BLaER1 treated with 17β-estradiol and CSF1 and Interleukin-3, amounts not matched to agents 10 nM and 100 nM (cell line): ENCODE results near the gene GEMIN2.
"Not testable (repeated sequence)": the region's sequence is repeated elsewhere in the genome, so short reads cannot be mapped to it uniquely, and the experiment has no call there.

Source experiments
- H3K27ac ChIP-seq, 11 experiments: shearing (Covaris generic); formaldehyde crosslinking; 2 replicates each; pipeline ENCODE4 v1.8.1; 2022
- H3K27me3 ChIP-seq, 11 experiments: shearing (Covaris generic); formaldehyde crosslinking; 2 replicates each; pipeline ENCODE4 v1.8.1; 2022
- H3K36me3 ChIP-seq, 11 experiments: shearing (Covaris generic); formaldehyde crosslinking; 2 replicates each; pipeline ENCODE4 v1.8.1; 2022
- H3K4me1 ChIP-seq, 10 experiments: shearing (Covaris generic); formaldehyde crosslinking; 2 replicates each; pipeline ENCODE4 v1.8.1; 2022
- H3K4me2 ChIP-seq, 11 experiments: shearing (Covaris generic); formaldehyde crosslinking; 2 replicates each; pipeline ENCODE4 v1.8.1; 2022
- H3K4me3 ChIP-seq, 10 experiments: shearing (Covaris generic); formaldehyde crosslinking; 2 replicates each; pipeline ENCODE4 v1.8.1; 2022
- H3K9ac ChIP-seq, 11 experiments: shearing (Covaris generic); formaldehyde crosslinking; 2 replicates each; pipeline ENCODE4 v1.8.1; 2022
- H3K9me3 ChIP-seq, 11 experiments: shearing (Covaris generic); formaldehyde crosslinking; replicated peaks in 1 of 11; 2 replicates each; pipeline ENCODE4 v1.8.1; 2022
- H4K20me1 ChIP-seq, 11 experiments: shearing (Covaris generic); formaldehyde crosslinking; 2 replicates each; pipeline ENCODE4 v1.8.1; 2022
- Cebpa-rat ChIP-seq, 11 experiments: shearing (Covaris generic); IDR thresholded peaks; 2 replicates each; pipeline ENCODE4 v1.8.1; 2022

GEMIN2 gene

DNA sequence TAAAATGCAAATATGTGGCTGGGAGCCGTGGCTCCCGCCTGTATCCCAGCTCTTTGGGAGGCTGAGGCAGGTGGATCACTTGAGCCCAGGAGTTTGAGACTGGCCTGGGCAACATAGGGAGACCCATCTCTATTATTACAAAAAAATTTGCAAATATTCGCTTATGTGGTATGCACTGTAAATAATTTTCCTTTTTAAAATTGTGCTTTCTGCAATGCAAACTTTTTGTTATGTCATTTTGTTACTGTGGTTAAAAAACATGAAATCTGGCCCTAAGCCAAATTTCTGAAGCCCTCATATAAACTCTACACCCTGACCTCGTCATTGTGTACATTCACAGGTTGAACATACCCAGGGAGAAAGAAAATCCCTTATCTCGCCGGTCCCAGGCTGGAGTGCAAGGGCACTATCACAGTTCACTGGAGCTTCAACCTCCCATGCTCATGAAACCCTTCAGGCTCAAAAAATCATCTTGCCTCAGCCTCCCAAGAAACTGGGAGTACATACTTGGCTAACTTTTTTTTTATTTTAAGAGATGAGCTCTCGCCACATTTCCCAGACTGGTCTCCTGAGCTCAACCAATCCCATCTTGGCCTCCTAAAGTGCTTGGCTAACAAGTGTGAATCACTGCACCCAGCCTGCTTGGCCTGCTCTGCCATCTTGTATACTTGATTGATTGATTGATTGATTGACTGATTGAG lies 31.3 kb downstream of the GEMIN2 start:
- Histone ChIP-seq H4K20me1 (no peaks in the 10 kb centered on the region), H3K4me1 (no peaks in the 10 kb centered on the region), H3K9ac (no peak overlapping the region), H3K27ac (no peak overlapping the region), H3K27me3 (no peaks in the 10 kb centered on the region), H3K36me3 (peaks cover 55 to 89% (median 70%) of the 10 kb centered on the region in 11 experiments), H3K4me2 (no peak overlapping the region), H3K9me3 (peaks cover 24 to 34% (median 30%) of the 10 kb centered on the region in 11 experiments), H3K4me3 (no peak overlapping the region)
- no peak for TF ChIP-seq Cebpa-rat (IDR thresholded peaks at IDR 0.05)

DNA sequence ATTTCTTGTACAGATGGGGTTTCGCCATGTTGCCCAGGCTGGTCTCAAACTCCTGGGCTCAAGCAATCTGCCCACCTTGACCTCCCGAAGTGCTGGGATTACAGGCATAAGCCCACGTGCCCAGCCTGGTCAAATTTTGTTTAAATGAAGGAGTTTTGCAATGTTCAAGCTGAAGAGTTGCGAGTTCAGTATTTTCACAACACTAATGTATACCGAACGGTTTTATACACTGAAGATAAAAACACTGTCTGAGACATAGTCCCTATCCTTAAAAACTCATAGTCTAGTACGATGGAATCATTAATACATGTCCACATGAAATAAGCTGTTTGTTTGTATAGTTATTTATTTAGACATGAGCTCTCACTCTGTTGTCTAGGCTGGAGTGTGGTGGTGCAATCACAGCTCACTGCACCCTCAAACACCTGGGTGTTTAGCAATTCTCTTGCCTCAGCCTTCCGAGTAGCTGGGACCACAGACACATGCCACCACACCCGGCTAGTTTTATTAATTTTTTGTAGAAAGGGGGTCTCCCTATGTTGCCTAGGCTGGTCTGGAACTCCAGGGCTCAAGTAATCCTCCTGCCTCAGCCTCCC lies 40.6 kb downstream of the GEMIN2 start:
- H3K9me3 ChIP-seq, result no peaks in the 10 kb centered on the region
- TF ChIP-seq Cebpa-rat (IDR thresholded peaks at IDR 0.05), result 0 out of 22 replicates have a peak, but pooled peaks of 1 of the 11 experiments have one; percentile 14
- H3K9ac ChIP-seq, result no peak overlapping the region; a peak in 1 of 22 replicates
- peaks cover 54 to 97% (median 82%) of the 10 kb centered on the region in 11 experiments for H3K36me3 ChIP-seq
- no peak overlapping the region for H3K4me2 ChIP-seq
- H3K27ac ChIP-seq, result peak overlapping the region in 2 of 11 experiments; percentile 13 to 24; a peak in 4 of 22 replicates
- no peaks in the 10 kb centered on the region; a peak in 1 of 20 replicates for H3K4me1 ChIP-seq
- no peak overlapping the region for H3K4me3 ChIP-seq
- peaks cover 0 to 8% (median 0%) of the 10 kb centered on the region in 11 experiments; a peak in 6 of 22 replicates for H4K20me1 ChIP-seq
- H3K27me3 ChIP-seq, result no peaks in the 10 kb centered on the region

DNA sequence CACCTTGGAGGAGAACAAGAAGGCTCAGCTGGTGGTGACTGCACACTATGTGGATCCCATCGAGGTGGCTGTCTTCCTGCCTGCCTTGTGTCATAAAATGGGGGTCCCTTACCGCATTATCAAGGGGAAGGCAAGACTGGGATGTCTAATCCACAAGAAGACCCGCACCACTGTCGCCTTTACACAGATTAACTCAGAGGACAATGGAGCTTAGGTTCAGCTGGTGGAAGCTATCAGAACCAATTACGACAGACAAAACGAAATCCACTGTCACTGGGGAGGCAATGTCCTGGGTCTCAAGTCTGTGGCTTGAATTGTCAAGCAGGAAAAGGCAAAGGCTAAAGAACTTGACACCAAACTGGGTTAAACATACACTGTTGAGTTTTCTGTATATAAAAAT lies 43.4 kb downstream of the GEMIN2 start:
- no peaks in the 10 kb centered on the region; a peak in 1 of 20 replicates for H3K4me1 ChIP-seq
- no peak for TF ChIP-seq Cebpa-rat (IDR thresholded peaks at IDR 0.05)

DNA sequence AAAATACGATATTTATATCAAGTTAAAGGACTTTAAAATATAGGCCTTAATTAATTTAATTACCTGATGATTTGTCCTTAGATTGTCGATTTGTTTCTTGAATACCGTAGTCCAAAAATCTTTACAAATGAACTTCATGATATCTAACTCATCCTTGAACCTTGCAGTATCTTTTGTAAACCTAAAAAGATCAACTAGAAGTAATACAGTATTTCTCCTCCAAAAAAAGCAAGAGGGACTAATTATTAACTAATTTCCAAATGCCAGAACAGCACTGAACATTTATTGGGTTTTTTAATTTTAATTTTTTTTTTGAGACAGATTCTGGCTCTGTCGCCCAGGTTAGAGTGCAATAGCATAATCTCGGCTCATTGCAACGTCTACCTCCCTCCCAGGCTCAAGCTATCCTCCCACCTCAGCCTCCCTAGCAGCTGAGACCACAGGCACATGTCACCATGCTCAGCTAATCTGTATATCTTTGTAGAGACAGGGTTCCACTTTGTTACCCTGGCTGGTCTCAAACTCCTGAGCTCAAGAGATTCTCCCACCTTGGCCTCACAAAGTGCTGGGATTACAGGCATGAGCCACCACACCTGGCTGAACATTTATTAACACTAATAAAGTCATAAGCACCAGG lies 44.2 kb downstream of the GEMIN2 start:
- Histone ChIP-seq H3K27me3 (no peaks in the 10 kb centered on the region), H4K20me1 (peaks cover 0 to 23% (median 7%) of the 10 kb centered on the region in 11 experiments; a peak in 10 of 22 replicates), H3K4me3 (no peak overlapping the region), H3K36me3 (peaks cover 60 to 98% (median 84%) of the 10 kb centered on the region in 11 experiments), H3K9me3 (no peaks in the 10 kb centered on the region), H3K4me2 (no peak overlapping the region), H3K27ac (no peak overlapping the region), H3K4me1 (no peaks in the 10 kb centered on the region; a peak in 1 of 20 replicates), H3K9ac (no peak overlapping the region)
- no peak for TF ChIP-seq Cebpa-rat (IDR thresholded peaks at IDR 0.05)

More for the DNA sequence above, 43.4 kb downstream of the GEMIN2 start:
- H3K9ac ChIP-seq, result no peak overlapping the region
- no peak overlapping the region for H3K27ac ChIP-seq
- peaks cover 59 to 98% (median 84%) of the 10 kb centered on the region in 11 experiments for H3K36me3 ChIP-seq
- H3K27me3 ChIP-seq, result no peaks in the 10 kb centered on the region
- H3K9me3 ChIP-seq, result no peaks in the 10 kb centered on the region
- peaks cover 0 to 23% (median 7%) of the 10 kb centered on the region in 11 experiments; a peak in 10 of 22 replicates for H4K20me1 ChIP-seq
- no peak overlapping the region for H3K4me2 ChIP-seq
- H3K4me3 ChIP-seq, result no peak overlapping the region

DNA sequence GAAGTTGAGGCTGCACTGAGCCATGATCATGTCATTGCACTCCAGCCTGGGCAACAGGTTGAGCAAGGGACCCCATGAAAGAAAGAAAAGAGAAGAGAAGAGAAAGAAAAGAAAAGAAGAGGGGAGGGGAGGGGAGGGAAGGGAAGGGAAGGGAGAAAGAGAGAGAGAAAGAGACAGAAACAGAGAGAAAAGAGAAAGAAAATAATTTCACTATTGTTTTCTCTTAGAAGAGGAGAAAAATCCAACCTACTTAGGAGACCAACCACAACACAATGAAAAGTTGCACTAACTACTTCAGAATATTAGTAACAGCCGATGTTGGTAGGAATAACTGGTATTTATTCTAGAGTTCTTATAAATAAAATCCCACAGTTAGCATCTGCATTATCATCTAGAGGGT lies 46.4 kb downstream of the GEMIN2 start:
- H3K36me3 ChIP-seq, result peaks cover 56 to 98% (median 84%) of the 10 kb centered on the region in 11 experiments
- no peak overlapping the region for H3K27ac ChIP-seq
- TF ChIP-seq Cebpa-rat (IDR thresholded peaks at IDR 0.05), result no peak
- no peak overlapping the region for H3K9ac ChIP-seq
- H3K27me3 ChIP-seq, result no peaks in the 10 kb centered on the region
- H3K4me2 ChIP-seq, result no peak overlapping the region
- no peaks in the 10 kb centered on the region for H3K9me3 ChIP-seq
- H3K4me1 ChIP-seq, result peaks cover 0 to 2% (median 0%) of the 10 kb centered on the region in 10 experiments; a peak in 1 of 20 replicates
- no peak overlapping the region for H3K4me3 ChIP-seq
- peaks cover 0 to 24% (median 7%) of the 10 kb centered on the region in 11 experiments; a peak in 10 of 22 replicates for H4K20me1 ChIP-seq

DNA sequence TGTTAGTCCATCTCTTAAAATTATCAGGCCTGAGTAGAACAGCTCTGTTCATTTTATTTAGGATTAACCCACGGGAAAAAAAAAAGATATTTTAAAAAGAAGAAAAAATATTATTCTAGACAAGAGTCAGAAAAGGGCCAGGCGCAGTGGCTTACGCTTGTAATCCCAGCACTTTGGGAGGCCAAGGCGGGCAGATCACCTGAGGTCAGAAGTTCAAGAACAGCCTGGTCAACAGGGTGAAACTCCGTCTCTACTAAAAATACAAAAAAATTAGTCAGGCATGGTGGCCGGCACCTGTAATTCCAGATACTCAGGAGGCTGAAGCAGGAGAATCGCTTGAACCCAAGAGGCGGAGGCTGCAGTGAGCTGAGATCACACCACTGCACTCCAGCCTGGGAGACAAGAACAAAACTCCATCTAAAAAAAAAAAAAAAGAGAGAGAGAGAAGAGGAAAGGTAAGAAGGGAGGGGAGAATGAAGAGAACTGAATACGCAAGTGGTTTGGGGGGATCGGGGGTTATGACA lies 53.7 kb downstream of the GEMIN2 start:
- peaks cover 22 to 41% (median 35%) of the 10 kb centered on the region in 11 experiments for H3K36me3 ChIP-seq
- peak overlapping the region in 5 of 10 experiments; percentile 81 to 86 (median 83); a peak in 6 of 20 replicates for H3K4me3 ChIP-seq
- not testable (repeated sequence) for H3K9me3 ChIP-seq, H3K27ac ChIP-seq, H4K20me1 ChIP-seq, H3K27me3 ChIP-seq
- peak overlapping the region; percentile 80 to 96 (median 85) for H3K4me2 ChIP-seq
- peak overlapping the region in 6 of 11 experiments; percentile 88 to 97 (median 94); a peak in 4 of 22 replicates for H3K9ac ChIP-seq
- H3K4me1 ChIP-seq, result peaks cover 28 to 49% (median 32%) of the 10 kb centered on the region in 10 experiments

DNA sequence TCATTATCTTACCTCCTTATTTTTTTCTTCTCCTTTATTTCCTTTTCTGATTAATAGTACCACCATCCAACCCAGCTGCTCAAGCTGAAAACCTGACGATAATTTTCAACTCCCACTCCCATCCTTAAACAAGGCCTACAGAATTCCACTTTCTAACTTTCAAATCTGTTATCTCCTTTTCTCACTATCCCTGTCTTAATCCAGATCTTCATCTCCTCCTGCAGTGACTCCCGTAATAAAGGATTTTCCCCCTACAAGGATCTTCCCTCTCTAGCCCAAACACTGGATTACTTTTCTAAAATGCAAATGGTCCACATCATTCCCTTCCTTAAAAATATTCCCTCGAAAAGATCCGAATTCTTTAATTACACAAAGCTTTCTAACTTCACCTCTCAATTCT lies 54.5 kb downstream of the GEMIN2 start:
- Histone ChIP-seq H3K27me3 (no peaks in the 10 kb centered on the region), H3K4me2 (peak overlapping the region; percentile 80 to 96 (median 85)), H3K9ac (peak overlapping the region; percentile 82 to 97 (median 93); a peak in 18 of 22 replicates), H3K36me3 (peaks cover 17 to 34% (median 28%) of the 10 kb centered on the region in 11 experiments; a peak in 21 of 22 replicates), H3K4me3 (peak overlapping the region; percentile 71 to 92 (median 82); a peak in 19 of 20 replicates), H4K20me1 (peaks cover 0 to 9% (median 0%) of the 10 kb centered on the region in 11 experiments; a peak in 4 of 22 replicates), H3K9me3 (no peaks in the 10 kb centered on the region), H3K27ac (peak overlapping the region in 4 of 11 experiments; percentile 9 to 96 (median 90); a peak in 3 of 22 replicates), H3K4me1 (peaks cover 28 to 49% (median 33%) of the 10 kb centered on the region in 10 experiments)
- no peak for TF ChIP-seq Cebpa-rat (IDR thresholded peaks at IDR 0.05)

DNA sequence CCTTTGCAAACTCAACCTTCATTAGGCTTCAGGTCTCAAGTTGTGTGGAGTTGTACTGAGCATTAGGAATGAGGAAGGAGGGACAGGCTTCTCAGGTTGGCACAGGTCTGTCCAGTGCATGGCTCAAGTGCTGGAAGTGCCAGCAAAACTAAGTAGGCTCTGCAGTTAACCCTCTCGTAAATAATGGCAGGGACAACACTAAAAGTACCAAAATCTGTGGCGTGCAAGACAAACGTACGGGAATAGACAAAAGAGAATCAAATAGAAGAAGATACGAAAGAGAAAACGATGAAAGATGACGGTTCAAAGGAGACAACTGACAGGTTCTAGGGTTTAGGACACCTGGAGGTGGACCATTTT lies 55.4 kb downstream of the GEMIN2 start:
- Histone ChIP-seq H3K9ac (peak overlapping the region; percentile 82 to 97 (median 93)), H3K4me1 (peaks cover 36 to 57% (median 42%) of the 10 kb centered on the region in 10 experiments), H3K27ac (peak overlapping the region; percentile 86 to 97 (median 93)), H4K20me1 (peaks cover 0 to 9% (median 0%) of the 10 kb centered on the region in 11 experiments; a peak in 4 of 22 replicates), H3K27me3 (no peaks in the 10 kb centered on the region), H3K4me3 (peak overlapping the region; percentile 71 to 92 (median 82)), H3K9me3 (no peaks in the 10 kb centered on the region), H3K4me2 (peak overlapping the region; percentile 80 to 96 (median 85)), H3K36me3 (peaks cover 8 to 24% (median 20%) of the 10 kb centered on the region in 11 experiments; a peak in 21 of 22 replicates)
- no peak for TF ChIP-seq Cebpa-rat (IDR thresholded peaks at IDR 0.05)
